GM18858 (cell line): ENCODE measurements around the gene HES1.

Experiments
- ATAC-seq: cut with Tn5 transposase; IDR thresholded peaks from one replicate; pipeline ENCODE4 v1.9.1; 2021; ENCODE audit not compliant: unreplicated experiment

The HES1 gene

DNA sequence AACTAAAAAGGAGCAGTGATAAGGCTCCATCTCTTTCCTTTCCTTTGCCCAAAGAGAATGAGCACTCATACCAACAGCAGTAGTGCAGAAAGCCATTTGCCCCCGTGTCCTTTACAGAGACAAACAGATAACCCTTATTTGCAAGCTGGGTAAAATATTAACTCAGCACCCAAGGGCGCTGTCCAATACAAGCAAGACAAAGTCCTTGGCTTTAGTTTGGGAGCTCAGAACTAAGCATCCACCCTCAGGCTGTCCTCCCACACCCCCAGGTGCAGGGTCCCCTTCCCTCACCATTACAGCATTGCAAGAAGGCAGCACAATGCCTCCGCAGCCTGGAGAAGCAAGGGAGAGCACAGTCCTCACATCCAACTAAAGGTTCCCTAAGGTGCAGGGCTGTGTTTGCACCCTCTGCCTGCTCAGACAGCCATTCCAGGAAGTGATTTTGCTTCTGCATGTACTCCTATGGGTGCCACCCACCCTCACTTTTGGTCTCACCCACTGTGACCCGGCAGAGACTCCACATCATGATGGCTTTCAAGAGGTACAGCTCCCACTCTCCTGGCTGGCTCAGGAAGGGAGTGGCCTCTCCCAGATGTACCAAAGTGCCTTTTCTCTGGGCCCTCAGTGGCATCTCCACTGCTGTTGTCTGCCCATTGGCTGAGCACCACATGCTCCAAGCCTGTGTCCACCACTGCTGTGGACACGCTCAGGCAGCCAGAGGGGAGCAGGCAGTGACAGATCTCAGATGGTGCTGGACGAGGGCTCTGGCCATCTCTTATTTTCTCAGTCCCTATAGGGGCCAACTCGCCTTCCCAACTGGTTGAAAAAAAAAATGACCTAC, 34.1 kb upstream of the HES1 start:
- ATAC-seq = no peak

DNA sequence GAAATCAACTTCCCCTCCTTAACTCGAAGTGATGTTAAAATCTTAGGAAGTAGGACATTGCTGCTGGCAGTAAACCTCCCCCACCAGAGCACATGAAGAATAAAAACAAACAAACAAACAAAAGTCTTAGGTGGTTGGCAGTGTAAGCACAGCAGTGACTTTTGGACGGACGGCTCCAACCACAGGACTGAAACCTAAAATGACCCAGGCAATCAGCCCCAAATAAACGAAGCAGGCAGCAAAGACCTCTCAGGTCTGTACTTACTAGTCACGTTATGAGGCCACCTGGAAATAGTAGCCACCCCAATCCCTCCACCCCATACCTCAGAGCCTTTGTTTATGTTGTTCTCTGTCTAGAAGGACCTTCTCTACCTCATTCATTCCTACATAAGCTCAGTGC, 33.5 kb upstream of the HES1 start:
- no peak for ATAC-seq

DNA sequence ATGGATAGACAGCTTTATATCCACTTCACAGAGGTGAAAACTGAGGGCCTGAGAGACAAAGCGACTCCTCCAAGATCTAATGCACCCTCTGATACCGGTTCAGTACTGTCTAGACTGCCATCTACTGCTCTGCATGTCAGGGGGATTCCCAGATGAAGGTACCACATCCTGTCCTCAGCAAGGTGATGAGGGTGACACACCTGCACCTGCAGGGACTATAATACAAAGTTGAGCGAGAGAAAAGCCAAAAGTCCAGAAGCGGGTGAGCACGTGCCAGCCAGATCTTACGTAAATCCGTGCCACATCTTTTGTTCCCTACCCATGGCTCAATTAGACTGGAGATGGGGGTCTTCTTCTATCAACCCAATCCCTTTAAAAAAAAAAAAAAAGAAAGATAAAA, 32.4 kb upstream of the HES1 start:
- peak; percentile 27 for ATAC-seq

DNA sequence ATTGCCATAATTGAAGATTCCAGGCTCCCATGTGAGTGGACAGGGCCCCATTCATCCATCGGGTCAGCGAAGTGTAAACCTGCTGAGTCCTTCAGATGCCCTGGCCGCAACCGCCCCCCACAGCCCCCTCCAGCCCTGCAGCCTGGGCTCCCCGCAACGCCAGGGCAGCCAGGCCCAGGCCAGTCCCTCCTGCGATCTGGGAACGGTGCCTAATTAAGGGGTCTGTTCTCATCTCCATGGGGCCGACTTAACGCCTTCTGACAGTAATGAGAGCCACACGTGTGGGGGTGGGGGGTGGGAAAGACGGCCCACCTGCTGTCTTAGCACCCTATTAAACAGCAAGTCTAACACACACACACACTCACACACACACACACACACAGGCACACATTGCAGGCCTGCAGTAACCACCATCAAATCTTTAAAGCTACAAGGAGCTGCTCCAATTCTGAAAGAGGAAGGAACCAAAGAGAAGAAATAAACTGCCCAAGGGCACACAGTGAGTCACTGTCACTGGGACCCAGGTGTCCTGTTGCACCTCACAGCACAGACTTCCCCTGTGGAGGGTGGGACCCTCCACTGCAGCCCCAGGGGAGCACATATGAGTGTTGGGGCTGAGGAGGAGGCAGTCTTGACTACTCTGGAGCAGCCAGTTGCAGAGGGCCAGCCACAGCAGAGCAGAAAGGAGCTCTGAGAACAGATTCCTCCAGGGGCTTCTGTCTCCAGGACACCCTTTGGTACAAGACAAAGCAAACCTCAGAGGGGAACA, 31.8 kb upstream of the HES1 start:
- peak; percentile 38 for ATAC-seq

DNA sequence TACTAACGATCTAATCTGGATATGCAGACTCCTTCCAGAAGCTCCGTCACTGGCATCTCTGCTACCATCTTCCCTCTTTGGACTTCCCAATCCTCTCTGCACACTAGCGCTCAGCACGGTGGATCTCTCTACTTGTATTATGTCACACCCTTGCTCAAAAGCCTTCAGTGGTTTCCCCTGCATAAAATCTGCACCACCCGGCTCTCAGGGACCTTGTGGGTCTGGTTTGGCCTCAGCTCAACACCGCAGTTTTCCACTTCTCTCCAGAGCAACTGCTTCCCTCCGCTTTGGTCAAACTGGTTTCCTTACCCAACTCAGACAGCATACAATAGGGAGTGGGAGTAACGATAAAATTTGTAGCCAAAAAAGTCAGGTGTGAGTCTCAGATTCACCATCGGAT, 30.7 kb upstream of the HES1 start:
- no peak for ATAC-seq

DNA sequence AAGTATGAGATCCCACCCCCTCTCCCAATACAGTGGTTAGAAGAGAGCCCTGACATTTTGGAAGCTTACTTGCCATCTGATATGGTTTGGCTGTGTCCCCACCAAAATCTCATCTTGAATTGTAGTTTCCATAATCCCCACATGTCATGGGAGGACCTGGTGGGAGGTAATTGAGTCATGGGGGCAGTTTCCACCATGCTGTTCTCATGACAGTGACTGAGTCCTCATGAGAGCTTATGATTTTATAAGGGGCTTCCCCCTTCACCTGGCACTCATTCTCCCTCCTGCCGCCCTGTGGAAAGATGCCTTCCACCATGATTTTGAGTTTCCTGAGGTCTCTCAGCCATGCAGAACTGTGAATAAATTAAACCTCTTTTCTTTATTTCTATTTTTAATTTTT, 28.8 kb upstream of the HES1 start:
- ATAC-seq = no peak

DNA sequence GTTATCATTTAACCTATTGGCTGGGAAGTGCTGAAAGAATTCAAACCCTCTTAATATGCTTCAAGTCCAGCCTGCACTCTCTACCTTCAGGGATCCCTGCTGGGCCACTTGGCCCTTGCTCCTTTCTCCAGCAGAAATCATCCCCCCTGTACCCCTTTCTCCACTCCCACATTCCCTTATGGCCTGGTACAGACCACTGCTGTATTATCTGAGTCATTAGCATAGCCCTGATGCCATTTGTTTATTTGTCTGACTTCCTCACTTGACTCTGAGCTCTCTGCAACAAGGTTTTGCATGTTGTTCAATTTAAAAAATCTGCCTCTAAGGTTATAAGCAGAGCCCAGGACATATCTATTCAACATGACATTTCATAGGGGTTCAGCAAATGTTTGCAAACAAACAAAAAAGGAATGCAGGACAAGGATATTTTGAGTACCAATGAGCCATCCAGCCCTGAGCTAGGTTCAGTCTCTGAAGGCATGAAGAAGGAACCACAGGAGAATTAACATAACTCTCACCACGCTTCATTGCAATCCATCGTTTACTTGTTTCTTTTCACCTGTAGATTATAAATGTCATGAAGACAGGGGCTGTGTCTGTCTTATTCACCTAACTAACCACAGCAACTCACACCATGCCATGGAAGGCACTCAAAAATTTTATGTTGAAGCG, 26.6 kb upstream of the HES1 start:
- ATAC-seq = no peak

DNA sequence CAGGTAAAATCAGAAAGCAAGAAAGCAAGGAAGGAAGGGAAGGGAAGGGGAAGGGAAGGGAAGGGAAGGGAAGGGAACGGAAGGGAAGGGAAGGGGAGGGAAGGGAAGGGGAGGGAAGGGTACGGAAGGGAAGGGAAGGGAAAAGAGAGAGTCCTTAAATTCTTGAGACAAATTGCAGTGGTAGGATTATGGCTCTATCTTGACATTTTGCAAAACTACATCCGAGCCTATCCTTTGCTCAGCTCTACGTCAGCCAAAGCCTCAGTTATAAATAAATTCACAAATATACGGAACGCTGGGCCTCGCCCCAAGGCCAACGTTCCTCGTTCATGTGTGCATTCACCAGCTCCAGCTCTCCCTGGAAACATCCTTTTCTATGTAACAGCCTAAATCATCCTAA, 25.5 kb upstream of the HES1 start:
- ATAC-seq = no peak

DNA sequence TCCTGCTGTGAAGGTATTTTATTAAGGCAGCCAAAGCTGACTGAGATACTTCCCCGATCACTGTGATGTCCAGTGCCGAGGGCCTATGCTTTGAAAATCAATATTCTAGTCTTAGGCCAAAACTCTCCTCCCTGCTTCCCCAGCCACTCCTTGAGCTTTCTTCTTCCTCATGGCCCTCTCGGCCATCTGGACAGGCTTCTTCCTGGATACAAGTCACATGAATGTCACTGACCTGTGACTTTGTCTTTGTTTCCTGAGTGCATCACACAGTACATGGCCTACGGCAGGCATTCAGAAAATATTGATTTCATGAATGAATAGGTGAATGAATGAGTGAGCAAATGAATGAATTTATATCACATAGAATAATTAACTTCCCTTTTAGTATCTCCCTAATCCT, 24.6 kb upstream of the HES1 start:
- no peak for ATAC-seq

DNA sequence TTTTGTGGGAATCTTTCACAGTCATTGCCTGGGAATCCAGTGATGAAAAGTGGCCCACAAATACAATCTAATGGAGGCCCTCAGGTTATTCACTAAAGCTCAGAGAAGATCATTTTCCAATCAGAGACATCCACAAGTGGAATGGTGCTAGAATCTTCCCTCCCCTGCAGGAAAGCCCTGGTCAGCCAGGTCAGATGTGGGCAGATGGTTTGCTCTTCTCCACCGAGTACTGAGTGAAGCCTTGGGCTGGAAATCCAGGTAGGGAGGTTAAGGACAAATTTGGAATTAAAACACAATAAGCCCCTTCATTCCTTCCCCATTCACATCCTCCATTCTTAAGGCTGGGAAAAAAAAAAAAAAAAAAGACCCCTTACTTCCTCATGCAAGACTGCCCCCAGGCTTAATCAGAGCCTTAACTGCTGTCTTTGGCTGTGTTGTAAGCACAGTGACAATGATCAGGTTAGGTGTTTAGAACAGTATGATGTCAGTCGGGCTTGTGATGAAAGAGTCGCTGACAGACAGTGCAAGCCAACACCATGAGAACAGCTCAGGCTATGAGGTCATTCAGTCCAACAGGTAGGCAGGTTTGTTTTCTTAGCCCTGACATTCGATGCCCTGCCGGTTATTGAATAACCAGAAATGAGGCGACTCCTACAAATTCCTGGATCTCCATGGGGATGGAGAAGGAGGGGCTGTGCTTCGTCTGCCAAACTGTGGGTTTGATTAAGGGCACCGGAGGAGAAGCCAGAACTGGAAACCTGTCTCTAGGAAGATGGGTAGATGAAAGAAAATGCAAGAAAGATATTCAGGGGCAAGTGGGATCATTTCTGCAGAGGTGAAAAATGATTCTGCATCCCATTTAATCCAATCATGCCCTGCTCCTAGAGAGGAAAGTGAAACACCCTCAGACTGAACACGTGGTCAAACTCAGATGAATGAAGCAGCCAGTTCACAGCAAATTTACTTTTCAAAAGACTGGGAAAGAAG, 23.5 kb upstream of the HES1 start:
- no peak for ATAC-seq

DNA sequence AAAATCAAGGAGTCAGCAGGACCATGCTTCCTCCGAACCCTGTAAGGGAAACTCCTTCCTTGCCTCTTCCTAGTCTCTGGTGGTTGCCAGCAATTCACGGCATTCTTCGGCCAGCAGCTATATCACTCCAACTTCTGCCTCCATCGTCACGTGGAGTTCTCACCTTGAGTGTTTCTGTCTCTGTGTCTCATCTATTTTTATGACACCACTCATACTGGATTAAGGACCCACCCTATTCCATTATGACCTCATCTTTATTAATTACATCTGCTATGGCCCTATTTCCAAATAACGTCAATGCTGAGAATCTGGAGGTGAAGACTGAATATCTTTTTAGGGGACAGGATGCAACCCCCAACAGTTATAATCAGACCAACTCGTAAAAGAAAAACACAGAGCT, 21.8 kb upstream of the HES1 start:
- no peak for ATAC-seq

DNA sequence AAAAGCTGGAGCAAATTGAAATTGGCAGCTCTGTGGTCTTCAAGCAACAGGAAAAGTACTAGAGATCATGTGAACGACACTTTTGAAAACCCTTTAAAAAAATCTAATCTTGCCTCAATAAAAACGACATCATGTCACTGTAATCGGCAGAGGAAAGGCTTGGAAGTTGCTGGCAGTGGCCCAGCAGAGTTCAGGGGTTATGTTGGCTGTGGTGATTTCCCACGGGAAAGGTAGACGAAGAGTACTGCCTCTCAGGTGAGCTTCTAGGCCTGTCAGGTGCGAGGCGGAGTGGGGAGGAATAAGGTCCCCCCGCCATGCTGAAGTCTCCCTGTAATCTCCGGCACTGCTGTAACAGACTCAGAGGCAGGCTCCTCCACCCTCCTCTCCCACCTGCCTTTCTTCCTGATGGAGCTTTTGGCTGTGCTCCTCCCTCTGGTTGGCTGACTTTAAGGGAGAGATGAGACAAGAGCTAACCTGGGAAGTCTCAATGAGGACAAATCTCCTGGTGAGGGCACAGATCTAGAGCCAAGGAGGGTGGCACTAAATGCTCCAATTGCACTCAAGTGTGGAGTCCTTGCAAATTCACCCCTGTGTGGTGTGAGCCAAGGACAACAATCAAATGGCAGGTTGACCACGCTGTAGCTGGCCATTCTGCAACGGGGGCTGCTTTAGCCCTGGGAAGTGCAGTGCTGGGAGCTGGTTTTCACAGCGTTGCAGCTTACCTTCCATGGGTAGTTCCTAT, 18.7 kb upstream of the HES1 start:
- no peak for ATAC-seq

DNA sequence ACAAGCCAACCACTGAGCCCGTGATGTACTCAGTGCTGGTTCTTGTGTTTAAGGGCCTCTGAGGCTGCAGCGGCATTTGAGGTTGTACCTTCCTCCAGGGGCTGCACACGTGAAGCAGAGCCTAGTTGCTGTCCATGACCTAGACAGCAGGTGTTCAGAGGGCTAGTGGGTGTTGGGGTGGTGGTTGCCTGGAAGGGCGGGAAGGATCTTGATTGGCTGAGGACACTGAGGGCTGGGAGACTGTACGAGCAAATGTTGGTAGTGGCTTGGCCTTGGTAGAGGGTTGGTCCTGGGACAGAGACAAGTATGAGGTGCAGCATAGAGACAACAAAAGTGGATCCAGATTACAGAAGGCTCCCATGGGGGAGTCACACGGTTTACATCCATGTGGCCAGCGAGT, 17.0 kb upstream of the HES1 start:
- ATAC-seq = no peak

DNA sequence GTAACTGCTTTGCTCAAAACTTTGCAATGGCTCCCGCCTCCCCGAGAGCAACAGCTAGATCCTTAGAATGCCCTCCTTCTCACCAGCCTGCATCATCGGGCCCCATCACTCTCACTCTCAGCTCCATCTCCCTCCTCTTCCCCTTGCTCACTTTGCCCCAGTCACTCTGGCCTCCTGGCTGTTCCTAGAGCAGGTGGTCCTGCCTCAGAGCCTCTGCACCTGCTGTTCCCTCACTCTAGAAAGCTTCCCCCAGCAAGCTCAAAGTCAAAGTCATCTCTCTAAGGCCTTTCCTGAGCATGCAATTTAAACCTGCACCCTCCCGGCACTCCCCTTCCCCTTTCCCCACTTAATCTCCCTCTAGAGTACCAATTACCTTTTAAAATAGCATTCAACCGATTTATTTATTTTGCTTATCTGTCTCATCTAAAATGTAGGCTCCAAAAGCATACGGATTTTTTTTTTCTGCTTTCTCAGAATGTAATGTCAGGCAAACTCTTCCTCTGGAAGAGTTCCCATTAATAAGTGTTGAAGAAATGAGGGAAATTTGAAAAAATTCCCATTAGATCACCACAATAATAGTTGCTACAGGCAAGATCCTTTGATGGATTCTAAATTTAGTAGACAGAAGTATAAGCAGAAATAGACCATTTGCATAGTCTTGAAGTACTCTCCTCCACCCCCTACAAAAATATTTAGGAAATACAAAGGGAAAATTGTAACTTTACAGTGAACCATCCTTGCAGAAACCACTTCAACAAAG, 15.9 kb upstream of the HES1 start:
- no peak for ATAC-seq

DNA sequence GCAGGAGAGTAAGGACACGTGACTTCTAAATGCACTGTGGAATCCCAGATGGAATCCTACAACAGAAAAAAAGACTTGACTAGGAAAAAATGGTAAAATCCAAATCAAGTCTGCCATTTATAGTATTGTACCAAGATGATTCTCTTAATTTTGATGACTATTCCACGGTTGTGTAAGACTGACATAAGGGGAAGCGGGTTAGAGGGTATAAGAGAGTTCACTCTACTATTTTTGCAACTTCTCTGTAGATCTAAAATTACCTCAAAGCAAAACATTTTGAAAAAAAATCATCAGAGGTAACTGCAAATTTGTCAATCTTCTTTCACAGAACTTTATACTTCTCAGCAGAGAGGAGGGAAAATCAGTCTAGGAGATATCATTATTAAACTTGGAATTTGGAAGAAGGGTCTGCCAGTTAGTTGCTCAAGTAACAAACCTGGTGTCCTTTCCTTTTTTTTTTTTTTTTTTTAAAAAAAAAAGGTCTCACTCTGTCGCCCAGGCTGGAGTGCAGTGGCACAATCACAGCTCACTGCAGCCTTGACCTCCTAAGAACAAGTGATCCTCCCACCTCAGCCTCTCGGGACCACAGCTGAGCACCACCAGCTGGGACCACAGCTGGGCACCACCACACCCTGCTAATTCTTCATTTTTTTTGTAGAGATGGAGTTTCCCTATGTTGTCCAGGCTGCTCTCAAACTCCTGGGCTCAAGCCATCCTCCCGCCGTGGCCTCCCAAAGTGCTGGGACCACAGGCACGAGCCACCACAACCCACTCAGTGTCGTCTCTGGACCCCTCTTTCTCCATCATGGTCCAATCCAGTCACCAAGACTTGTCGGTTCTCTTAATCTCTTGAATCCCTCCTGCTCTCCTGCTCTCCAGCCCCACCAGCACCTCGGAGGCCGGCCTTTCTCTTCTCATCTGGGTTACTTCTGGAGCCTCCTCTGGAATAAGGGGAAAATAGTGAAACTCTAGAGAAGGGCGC, 14.9 kb upstream of the HES1 start:
- ATAC-seq = no peak

DNA sequence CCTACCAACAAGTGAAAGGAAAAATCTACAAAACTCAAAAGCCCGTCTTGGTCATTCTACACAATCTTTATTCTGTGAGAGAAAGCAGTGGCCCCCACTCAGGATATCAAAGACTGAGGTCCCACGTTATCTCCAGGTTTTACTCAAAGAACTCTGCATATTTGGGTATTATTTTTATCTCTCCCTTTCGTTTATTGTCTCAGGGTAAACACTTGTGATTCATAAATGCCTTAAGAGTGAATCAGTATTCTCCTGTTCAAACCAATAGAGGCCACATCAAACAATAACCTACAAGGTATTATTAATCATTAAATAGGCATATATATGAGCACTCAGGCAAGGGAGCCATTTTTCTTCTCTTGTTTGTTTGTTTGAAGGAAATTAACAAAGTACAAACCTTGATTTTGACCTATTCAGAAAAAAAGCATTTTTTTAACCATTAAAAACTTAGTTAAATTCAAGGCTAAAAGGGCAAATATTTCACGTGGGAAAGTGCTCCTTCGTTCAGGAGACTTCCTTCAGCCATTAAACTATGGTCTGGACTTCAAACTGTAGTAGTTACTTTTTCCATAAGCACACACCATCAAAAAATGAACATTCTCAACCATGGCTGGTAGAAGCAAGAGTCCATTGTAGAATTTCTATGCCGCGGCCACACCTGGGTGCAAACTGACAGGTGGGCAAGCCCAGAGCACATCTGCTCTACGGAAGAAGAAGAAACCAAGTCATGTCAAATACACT, 13.9 kb upstream of the HES1 start:
- no peak for ATAC-seq

DNA sequence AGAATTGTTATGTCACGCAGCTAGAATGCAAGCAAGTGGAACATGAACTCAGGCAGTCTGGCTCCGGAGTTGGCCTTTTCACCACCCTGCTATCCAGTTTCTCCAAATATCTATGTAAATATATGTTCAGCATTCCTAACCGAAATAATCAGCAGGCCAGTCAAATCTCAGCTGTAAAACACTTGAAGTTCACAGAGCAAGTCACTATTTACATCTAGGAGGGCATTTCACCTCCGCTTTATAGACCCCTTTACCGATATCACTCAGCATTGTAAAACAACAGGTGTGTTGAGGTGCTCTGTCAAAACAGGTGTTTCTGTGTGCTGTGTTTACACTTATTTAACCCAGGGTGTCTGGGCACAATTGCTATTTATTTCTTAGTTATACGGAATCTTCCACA, 12.2 kb upstream of the HES1 start:
- no peak for ATAC-seq
